ENCODE data around the gene SYMPK.
A peak's percentile ranks its signal among the peaks of the same experiment; 100 is the strongest.

The SYMPK gene

DNA sequence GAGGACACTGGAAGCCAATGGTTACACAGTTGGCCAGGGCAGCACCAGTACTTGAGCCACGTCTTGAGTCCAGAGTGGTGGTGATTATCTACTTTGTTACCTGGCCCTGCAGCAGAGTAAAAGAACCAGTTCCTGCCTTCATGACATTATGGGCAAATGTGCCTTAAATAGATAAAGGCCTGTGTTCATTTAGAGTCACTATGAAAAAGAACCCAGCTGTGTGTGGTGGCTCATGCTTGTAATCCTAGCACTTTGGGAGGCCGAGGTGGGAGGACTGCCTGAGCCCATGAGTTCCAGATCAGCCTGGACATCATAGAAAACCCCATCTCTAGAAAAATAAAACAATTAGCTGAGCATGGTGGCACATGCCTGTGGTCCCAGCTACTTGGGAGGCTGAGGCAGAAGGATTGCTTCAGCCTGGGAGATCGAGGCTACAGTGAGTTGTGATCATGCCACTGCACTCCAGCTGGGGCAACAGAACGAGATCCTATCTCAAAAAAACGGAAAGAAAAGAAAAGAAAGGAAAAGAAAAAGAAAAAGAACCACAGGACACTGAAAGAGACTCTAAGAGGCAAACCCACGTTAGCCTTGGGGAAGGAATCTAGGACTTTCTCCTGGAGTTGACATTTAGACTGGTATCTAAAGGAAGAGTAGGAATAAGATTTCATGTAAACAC, 26.4 kb upstream of the SYMPK start:
- no peak overlapping the region for H3K9ac ChIP-seq (ENCODE audit: low read length)
- no peak overlapping the region for H3K27ac ChIP-seq (ENCODE audit: low read length)

DNA sequence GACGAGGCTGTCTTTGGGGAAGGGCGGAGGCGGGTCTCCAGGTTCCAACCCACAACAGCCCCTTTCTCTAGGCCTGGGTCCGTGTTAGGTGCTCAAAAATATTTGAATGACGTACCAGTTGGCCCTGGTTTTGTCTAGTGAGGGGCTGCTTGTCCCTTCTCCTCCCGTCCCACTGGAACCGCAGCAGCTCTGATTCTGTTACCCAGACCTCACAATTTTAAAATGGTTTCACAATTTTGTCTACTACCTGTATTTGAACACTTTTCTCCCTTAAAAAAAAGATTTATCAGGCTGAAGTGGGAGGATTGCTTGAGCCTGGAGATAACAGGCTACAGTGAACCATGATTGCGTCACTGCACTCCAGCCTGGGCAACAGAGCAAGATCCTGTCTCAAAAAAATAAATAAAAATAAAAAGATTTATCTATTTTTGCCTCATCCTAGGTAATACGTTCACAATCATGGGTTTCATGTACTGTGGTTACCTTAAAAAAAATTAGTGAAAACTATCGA, 24.3 kb upstream of the SYMPK start:
- Histone ChIP-seq H3K27ac (ENCODE audit: low read length) (peak overlapping the region; percentile 79), H2AFZ (ENCODE audit: low read depth, low read length) (no peak overlapping the region; the same call in 1 of the 2 replicates), H3K9ac (ENCODE audit: low read length) (peak overlapping the region; percentile 85)

More for the DNA sequence above, 26.4 kb upstream of the SYMPK start:
- peaks cover 11% of the 10 kb centered on the region for H3K36me3 ChIP-seq (replicated peaks; ENCODE audit: low read depth, low read length)
- no peak overlapping the region for H2AFZ ChIP-seq (ENCODE audit: low read depth, low read length)
- no peaks in the 10 kb centered on the region for H4K20me1 ChIP-seq (ENCODE audit: insufficient read depth, low read length)
- TF ChIP-seq, protein P1, sequence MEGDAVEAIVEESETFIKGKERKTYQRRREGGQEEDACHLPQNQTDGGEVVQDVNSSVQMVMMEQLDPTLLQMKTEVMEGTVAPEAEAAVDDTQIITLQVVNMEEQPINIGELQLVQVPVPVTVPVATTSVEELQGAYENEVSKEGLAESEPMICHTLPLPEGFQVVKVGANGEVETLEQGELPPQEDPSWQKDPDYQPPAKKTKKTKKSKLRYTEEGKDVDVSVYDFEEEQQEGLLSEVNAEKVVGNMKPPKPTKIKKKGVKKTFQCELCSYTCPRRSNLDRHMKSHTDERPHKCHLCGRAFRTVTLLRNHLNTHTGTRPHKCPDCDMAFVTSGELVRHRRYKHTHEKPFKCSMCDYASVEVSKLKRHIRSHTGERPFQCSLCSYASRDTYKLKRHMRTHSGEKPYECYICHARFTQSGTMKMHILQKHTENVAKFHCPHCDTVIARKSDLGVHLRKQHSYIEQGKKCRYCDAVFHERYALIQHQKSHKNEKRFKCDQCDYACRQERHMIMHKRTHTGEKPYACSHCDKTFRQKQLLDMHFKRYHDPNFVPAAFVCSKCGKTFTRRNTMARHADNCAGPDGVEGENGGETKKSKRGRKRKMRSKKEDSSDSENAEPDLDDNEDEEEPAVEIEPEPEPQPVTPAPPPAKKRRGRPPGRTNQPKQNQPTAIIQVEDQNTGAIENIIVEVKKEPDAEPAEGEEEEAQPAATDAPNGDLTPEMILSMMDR (IDR thresholded peaks at IDR 0.05; ENCODE audit: low read depth, low read length) = no peak
- H3K27me3 ChIP-seq (ENCODE audit: low read depth, low read length) = no peaks in the 10 kb centered on the region
- H3K4me2 ChIP-seq (ENCODE audit: low read length) = no peak overlapping the region
- no peaks in the 10 kb centered on the region for H3K9me3 ChIP-seq (ENCODE audit: insufficient read depth, low read length)
- H3K4me3 ChIP-seq (ENCODE audit: low read length) = no peak overlapping the region
- H3K4me1 ChIP-seq (ENCODE audit: low read length) = peaks cover 19% of the 10 kb centered on the region
- peaks cover 13% of the 10 kb centered on the region for H3K79me2 ChIP-seq (ENCODE audit: low read length)

DNA sequence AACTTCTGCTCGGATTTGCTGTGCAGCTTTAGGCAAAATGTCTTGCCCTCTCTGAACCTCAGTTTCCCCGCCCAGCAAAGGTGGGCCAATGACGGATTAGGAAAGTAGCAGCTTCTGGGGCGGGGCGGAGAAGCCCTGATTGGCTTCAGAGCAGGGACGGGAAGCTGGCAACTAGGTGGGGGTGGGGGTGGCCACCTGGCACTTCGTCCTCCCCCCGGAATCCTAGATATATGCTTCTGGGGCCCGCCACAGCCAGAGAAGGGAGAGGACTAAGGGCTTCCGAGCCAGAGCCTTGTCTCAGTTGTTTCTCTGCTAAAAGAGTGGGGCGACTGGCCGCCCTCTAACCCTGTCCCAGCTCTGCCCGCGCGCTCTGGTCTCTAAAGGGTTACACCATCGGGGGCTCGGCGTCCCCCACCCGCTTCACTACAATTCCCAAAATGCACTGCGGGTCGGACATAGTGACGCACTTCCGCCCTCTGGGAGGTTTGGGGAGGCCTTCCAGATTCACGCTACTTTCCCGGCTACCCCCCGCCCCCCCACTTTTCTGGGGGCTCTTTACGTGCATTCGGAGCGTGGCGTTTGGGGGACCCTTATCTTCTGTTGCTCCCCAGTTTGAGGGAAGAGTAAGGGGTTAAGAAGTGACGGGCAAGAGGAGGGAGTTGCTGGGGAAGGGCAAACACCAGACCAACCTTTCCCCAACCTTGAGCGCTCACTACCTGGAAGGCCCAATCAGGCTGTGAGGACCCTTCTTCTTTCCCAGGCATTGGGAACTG, 23.7 kb upstream of the SYMPK start:
- H4K20me1 ChIP-seq (ENCODE audit: insufficient read depth, low read length) = no peaks in the 10 kb centered on the region
- H3K79me2 ChIP-seq (ENCODE audit: low read length) = peaks cover 21% of the 10 kb centered on the region
- peak overlapping the region; percentile 85 for H3K9ac ChIP-seq (ENCODE audit: low read length)
- H3K9me3 ChIP-seq (ENCODE audit: insufficient read depth, low read length) = no peaks in the 10 kb centered on the region
- peak overlapping the region; percentile 79 for H3K27ac ChIP-seq (ENCODE audit: low read length)
- no peak for TF ChIP-seq EZH2phosphoT487 (IDR thresholded peaks at IDR 0.05; ENCODE audit: low read depth)
- TF ChIP-seq, protein P1 (IDR thresholded peaks at IDR 0.05; ENCODE audit: low read depth, low read length) = no peak
- H3K27me3 ChIP-seq (ENCODE audit: low read depth, low read length) = no peaks in the 10 kb centered on the region
- H3K4me3 ChIP-seq (ENCODE audit: low read length) = peak overlapping the region; percentile 83
- peaks cover 26% of the 10 kb centered on the region for H3K4me1 ChIP-seq (ENCODE audit: low read length)
- peak overlapping the region; percentile 83 for H3K4me2 ChIP-seq (ENCODE audit: low read length)
- peaks cover 11% of the 10 kb centered on the region for H3K36me3 ChIP-seq (replicated peaks; ENCODE audit: low read depth, low read length)
- H2AFZ ChIP-seq (ENCODE audit: low read depth, low read length) = peak overlapping the region; percentile 86

More for the DNA sequence above, 24.3 kb upstream of the SYMPK start:
- Histone ChIP-seq H3K9me3 (ENCODE audit: insufficient read depth, low read length) (no peaks in the 10 kb centered on the region), H4K20me1 (ENCODE audit: insufficient read depth, low read length) (no peaks in the 10 kb centered on the region), H3K27me3 (ENCODE audit: low read depth, low read length) (no peaks in the 10 kb centered on the region), H3K36me3 (replicated peaks; ENCODE audit: low read depth, low read length) (peaks cover 13% of the 10 kb centered on the region), H3K4me3 (ENCODE audit: low read length) (peak overlapping the region; percentile 83), H3K4me2 (ENCODE audit: low read length) (peak overlapping the region; percentile 83), H3K4me1 (ENCODE audit: low read length) (peaks cover 20% of the 10 kb centered on the region), H3K79me2 (ENCODE audit: low read length) (peaks cover 21% of the 10 kb centered on the region)
- TF ChIP-seq, protein P1 (IDR thresholded peaks at IDR 0.05; ENCODE audit: low read depth, low read length) = no peak
- TF ChIP-seq EZH2phosphoT487 (IDR thresholded peaks at IDR 0.05; ENCODE audit: low read depth) = no peak
